Measurements from ENCODE around the gene MLLT1. TPM values are rescaled to one million over a fixed set of nuclear protein-coding genes. Genes with fewer than 3 reads are reported as not detected.

MLLT1 gene
- total and polyA plus RNA-seq, 8 donors, result 3.1 to 33.8 (median 19.6) TPM

DNA sequence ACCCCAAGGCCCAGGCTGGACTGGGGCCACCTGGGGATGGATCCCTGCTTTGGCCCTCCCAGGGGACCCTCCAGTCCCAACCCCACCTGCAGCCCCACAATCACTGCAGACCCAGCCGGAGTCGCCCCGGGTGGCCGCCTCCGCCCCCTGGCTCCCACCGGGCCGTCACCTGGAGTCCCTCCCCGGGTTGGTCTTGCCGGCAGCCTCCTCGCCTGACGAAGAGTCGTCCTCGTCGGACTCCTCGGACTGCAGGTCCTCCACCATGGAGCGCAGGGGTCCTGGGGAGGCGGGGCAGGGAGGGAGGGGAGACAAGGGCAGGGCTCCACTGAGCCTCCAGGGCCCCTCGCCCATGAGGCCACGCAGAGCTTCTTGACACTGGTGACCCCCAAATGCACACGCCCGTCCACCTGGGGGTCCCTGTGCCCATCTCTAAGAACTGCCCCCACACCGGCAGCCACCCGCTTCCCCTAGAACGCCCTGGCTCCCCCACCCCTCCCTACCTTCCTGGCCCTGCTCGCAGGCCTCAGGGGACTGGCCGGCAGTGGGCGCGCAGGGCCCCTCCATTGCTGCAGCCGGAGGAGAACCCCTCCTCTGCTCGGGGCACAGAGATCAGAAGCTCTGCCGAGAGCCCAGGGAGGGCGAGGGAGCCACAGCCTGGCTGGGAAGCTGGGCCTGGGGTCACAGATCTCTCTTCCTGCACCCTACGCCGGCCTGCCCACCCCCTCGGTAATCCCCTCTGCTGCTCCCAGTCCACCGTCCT is 63.4 kb downstream of the MLLT1 start:
- Histone ChIP-seq H3K4me1 (peaks cover 27 to 51% (median 44%) of the 10 kb centered on the region in 4 donors), H3K27me3 (no peaks in the 10 kb centered on the region), H3K4me3 (no peak overlapping the region), H3K27ac (peak overlapping the region in 1 of 5 donors; percentile 21), H3K9me3 (no peaks in the 10 kb centered on the region), H3K36me3 (peaks cover 15 to 80% (median 75%) of the 10 kb centered on the region in 4 donors)
- intact Hi-C loops (cut with DNase I; ENCODE audit: low total_unique reads), result loop anchor here (5.0 kb wide), 1 partner anchor 81 kb away; no protein-coding TSS in a partner anchor
- peak in 1 of 2 donors; percentile 23 for DNase-seq
- WGBS, 5 donors, result 81 to 89% (median 83%) methylated on average over 27 to 36 of the region's 36 CpGs
- TF ChIP-seq POLR2AphosphoS5 (IDR thresholded peaks at IDR 0.05) (no peak), CTCF (IDR thresholded peaks at IDR 0.05) (no peak), POLR2A (IDR thresholded peaks at IDR 0.05) (no peak), EP300 (IDR thresholded peaks at IDR 0.05) (no peak)

- H3K9me3 ChIP-seq, result no peaks in the 10 kb centered on the region
- TF ChIP-seq POLR2A (IDR thresholded peaks at IDR 0.05) (no peak), CTCF (IDR thresholded peaks at IDR 0.05) (no peak), POLR2AphosphoS5 (IDR thresholded peaks at IDR 0.05) (no peak), EP300 (IDR thresholded peaks at IDR 0.05) (no peak)
- H3K4me1 ChIP-seq, result peaks cover 27 to 46% (median 39%) of the 10 kb centered on the region in 4 donors
- no peaks in the 10 kb centered on the region for H3K27me3 ChIP-seq
- H3K27ac ChIP-seq, result peak overlapping the region in 1 of 5 donors; percentile 21
- H3K4me3 ChIP-seq, result no peak overlapping the region
- WGBS, 5 donors, result 89 to 95% (median 91%) methylated on average over 14 to 15 of the region's 15 CpGs
- intact Hi-C loops (cut with DNase I; ENCODE audit: low total_unique reads), result loop anchor here (5.0 kb wide), 1 partner anchor 82 kb away; no protein-coding TSS in a partner anchor
- peaks cover 10 to 80% (median 72%) of the 10 kb centered on the region in 4 donors for H3K36me3 ChIP-seq
- DNase-seq, result peak in 1 of 2 donors; percentile 35
These were observed 64.0 kb downstream of the MLLT1 start for GRCh38 chr19:6215701-6216235.

- Histone ChIP-seq H3K4me3 (no peak overlapping the region), H3K9me3 (no peaks in the 10 kb centered on the region), H3K36me3 (peaks cover 10 to 76% (median 66%) of the 10 kb centered on the region in 4 donors), H3K27ac (no peak overlapping the region), H3K4me1 (peaks cover 20 to 41% (median 32%) of the 10 kb centered on the region in 4 donors), H3K27me3 (no peaks in the 10 kb centered on the region)
- TF ChIP-seq CTCF (IDR thresholded peaks at IDR 0.05) (no peak), POLR2AphosphoS5 (IDR thresholded peaks at IDR 0.05) (no peak), POLR2A (IDR thresholded peaks at IDR 0.05) (no peak), EP300 (IDR thresholded peaks at IDR 0.05) (no peak)
- intact Hi-C loops (cut with DNase I; ENCODE audit: low total_unique reads), result loop anchor here (5.0 kb wide), 1 partner anchor 82 kb away; no protein-coding TSS in a partner anchor
- WGBS, 5 donors, result 88 to 91% (median 89%) methylated on average over 37 to 41 of the region's 41 CpGs
- DNase-seq, result peak in 1 of 2 donors; percentile 26
These were observed 64.8 kb downstream of the MLLT1 start for GRCh38 chr19:6214881-6215541.

Measured in stomach (tissue), 9 donors.